ENCODE measurements around the gene TBC1D22B. TPM values are rescaled to one million over a fixed set of nuclear protein-coding genes. Genes with fewer than 3 reads are reported as not detected.

The TBC1D22B gene
- total and polyA plus RNA-seq, 5 donors from 2014 or later = 8.2 to 13.3 (median 9.1) TPM

- no peaks in the 10 kb centered on the region for H3K27me3 ChIP-seq (ENCODE audit: control insufficient read depth, insufficient read depth, low read length)
- no peak for DNase-seq
- Mint-ChIP-seq H3K27ac (peak overlapping the region in 1 of 3 donors; percentile 93), H3K9me3 (no peaks in the 10 kb centered on the region), H3K27me3 (no peaks in the 10 kb centered on the region), H3K4me1 (peaks cover 35 to 77% (median 58%) of the 10 kb centered on the region in 4 donors), H3K4me3 (peak overlapping the region in 2 of 4 donors; percentile 89 to 96), H3K36me3 (no peaks in the 10 kb centered on the region)
- ATAC-seq (ENCODE audit: low read depth in 2 of 2) = no peak
- H3K27ac ChIP-seq (ENCODE audit: insufficient read depth, low read length, poor library complexity, severe bottlenecking) = peak overlapping the region; percentile 86
- H3K4me1 ChIP-seq (ENCODE audit: control insufficient read depth, insufficient read depth, low read length, poor library complexity, severe bottlenecking) = peaks cover 33% of the 10 kb centered on the region
- no peaks in the 10 kb centered on the region for H3K9me3 ChIP-seq (ENCODE audit: control insufficient read depth in 2 of 2, low read length in 2 of 2)
- H3K36me3 ChIP-seq (ENCODE audit: control insufficient read depth, insufficient read depth, low read length) = no peaks in the 10 kb centered on the region
- H3K4me3 ChIP-seq (ENCODE audit: low read depth, low read length) = peak overlapping the region; percentile 89
Measured at GRCh38 chr6:37260444-37260843, 2.9 kb downstream of the TBC1D22B start.

GRCh38 chr6:37261198-37261597, 3.6 kb downstream of the TBC1D22B start:
- Histone ChIP-seq H3K27me3 (ENCODE audit: control insufficient read depth, insufficient read depth, low read length) (no peaks in the 10 kb centered on the region), H3K4me1 (ENCODE audit: control insufficient read depth, insufficient read depth, low read length, poor library complexity, severe bottlenecking) (peaks cover 33% of the 10 kb centered on the region), H3K27ac (ENCODE audit: insufficient read depth, low read length, poor library complexity, severe bottlenecking) (no peak overlapping the region), H3K4me3 (ENCODE audit: low read depth, low read length) (no peak overlapping the region), H3K36me3 (ENCODE audit: control insufficient read depth, insufficient read depth, low read length) (no peaks in the 10 kb centered on the region), H3K9me3 (ENCODE audit: control insufficient read depth in 2 of 2, low read length in 2 of 2) (no peaks in the 10 kb centered on the region)
- H3K36me3 Mint-ChIP-seq = no peaks in the 10 kb centered on the region
- H3K27ac Mint-ChIP-seq = no peak overlapping the region
- no peaks in the 10 kb centered on the region for H3K9me3 Mint-ChIP-seq
- DNase-seq (no peak), ATAC-seq (ENCODE audit: low read depth in 2 of 2) (no peak)
- peak overlapping the region in 1 of 4 donors; percentile 32 for H3K4me3 Mint-ChIP-seq
- H3K4me1 Mint-ChIP-seq = peaks cover 40 to 82% (median 65%) of the 10 kb centered on the region in 4 donors
- H3K27me3 Mint-ChIP-seq = no peaks in the 10 kb centered on the region

GRCh38 chr6:37262446-37263026, 5.0 kb downstream of the TBC1D22B start:
- peak overlapping the region in 1 of 4 donors; percentile 30 for H3K4me3 Mint-ChIP-seq
- H3K27ac Mint-ChIP-seq = peak overlapping the region in 1 of 3 donors; percentile 38
- H3K27me3 Mint-ChIP-seq = no peaks in the 10 kb centered on the region
- H3K4me1 ChIP-seq (ENCODE audit: control insufficient read depth, insufficient read depth, low read length, poor library complexity, severe bottlenecking) = peaks cover 33% of the 10 kb centered on the region
- H3K27me3 ChIP-seq (ENCODE audit: control insufficient read depth, insufficient read depth, low read length) = no peaks in the 10 kb centered on the region
- no peak overlapping the region for H3K4me3 ChIP-seq (ENCODE audit: low read depth, low read length)
- no peaks in the 10 kb centered on the region for H3K9me3 ChIP-seq (ENCODE audit: control insufficient read depth in 2 of 2, low read length in 2 of 2)
- ATAC-seq (ENCODE audit: low read depth in 2 of 2) (no peak), DNase-seq (no peak)
- H3K27ac ChIP-seq (ENCODE audit: insufficient read depth, low read length, poor library complexity, severe bottlenecking) = no peak overlapping the region
- no peaks in the 10 kb centered on the region for H3K36me3 ChIP-seq (ENCODE audit: control insufficient read depth, insufficient read depth, low read length)
- H3K36me3 Mint-ChIP-seq = no peaks in the 10 kb centered on the region
- H3K4me1 Mint-ChIP-seq = peaks cover 40 to 79% (median 59%) of the 10 kb centered on the region in 4 donors
- no peaks in the 10 kb centered on the region for H3K9me3 Mint-ChIP-seq

- peak overlapping the region in 2 of 3 donors; percentile 1 to 68 for H3K27ac Mint-ChIP-seq
Measured at GRCh38 chr6:37265001-37265400, 7.4 kb downstream of the TBC1D22B start.

GRCh38 chr6:37265860-37266259, 8.3 kb downstream of the TBC1D22B start:
- H3K4me3 ChIP-seq (ENCODE audit: low read depth, low read length) = no peak overlapping the region
- no peaks in the 10 kb centered on the region for H3K9me3 Mint-ChIP-seq
- peaks cover 4% of the 10 kb centered on the region for H3K4me1 ChIP-seq (ENCODE audit: control insufficient read depth, insufficient read depth, low read length, poor library complexity, severe bottlenecking)
- peaks cover 15% of the 10 kb centered on the region for H3K36me3 ChIP-seq (ENCODE audit: control insufficient read depth, insufficient read depth, low read length)
- H3K4me3 Mint-ChIP-seq = no peak overlapping the region
- no peak overlapping the region for H3K27ac Mint-ChIP-seq
- no peaks in the 10 kb centered on the region for H3K27me3 Mint-ChIP-seq
- H3K9me3 ChIP-seq (ENCODE audit: control insufficient read depth in 2 of 2, low read length in 2 of 2) = no peaks in the 10 kb centered on the region
- H3K4me1 Mint-ChIP-seq = peaks cover 32 to 57% (median 47%) of the 10 kb centered on the region in 4 donors
- no peak for ATAC-seq (ENCODE audit: low read depth in 2 of 2)
- no peak overlapping the region for H3K27ac ChIP-seq (ENCODE audit: insufficient read depth, low read length, poor library complexity, severe bottlenecking)
- H3K27me3 ChIP-seq (ENCODE audit: control insufficient read depth, insufficient read depth, low read length) = no peaks in the 10 kb centered on the region
- DNase-seq = no peak
- peaks cover 10% of the 10 kb centered on the region for H3K36me3 Mint-ChIP-seq

More at GRCh38 chr6:37265001-37265400, 7.4 kb downstream of the TBC1D22B start:
- H3K4me3 Mint-ChIP-seq = no peak overlapping the region
- no peaks in the 10 kb centered on the region for H3K9me3 Mint-ChIP-seq
- Histone ChIP-seq H3K27me3 (ENCODE audit: control insufficient read depth, insufficient read depth, low read length) (no peaks in the 10 kb centered on the region), H3K4me3 (ENCODE audit: low read depth, low read length) (no peak overlapping the region), H3K9me3 (ENCODE audit: control insufficient read depth in 2 of 2, low read length in 2 of 2) (no peaks in the 10 kb centered on the region), H3K27ac (ENCODE audit: insufficient read depth, low read length, poor library complexity, severe bottlenecking) (no peak overlapping the region), H3K4me1 (ENCODE audit: control insufficient read depth, insufficient read depth, low read length, poor library complexity, severe bottlenecking) (peaks cover 12% of the 10 kb centered on the region), H3K36me3 (ENCODE audit: control insufficient read depth, insufficient read depth, low read length) (peaks cover 9% of the 10 kb centered on the region)
- DNase-seq = no peak
- H3K27me3 Mint-ChIP-seq = no peaks in the 10 kb centered on the region
- ATAC-seq (ENCODE audit: low read depth in 2 of 2) = no peak
- H3K36me3 Mint-ChIP-seq = peaks cover 6% of the 10 kb centered on the region
- peaks cover 32 to 61% (median 50%) of the 10 kb centered on the region in 4 donors for H3K4me1 Mint-ChIP-seq

GRCh38 chr6:37269105-37269504, 11.5 kb downstream of the TBC1D22B start:
- Histone ChIP-seq H3K27me3 (ENCODE audit: control insufficient read depth, insufficient read depth, low read length) (no peaks in the 10 kb centered on the region), H3K4me1 (ENCODE audit: control insufficient read depth, insufficient read depth, low read length, poor library complexity, severe bottlenecking) (peaks cover 6% of the 10 kb centered on the region), H3K4me3 (ENCODE audit: low read depth, low read length) (no peak overlapping the region), H3K36me3 (ENCODE audit: control insufficient read depth, insufficient read depth, low read length) (peaks cover 15% of the 10 kb centered on the region), H3K9me3 (ENCODE audit: control insufficient read depth in 2 of 2, low read length in 2 of 2) (no peaks in the 10 kb centered on the region), H3K27ac (ENCODE audit: insufficient read depth, low read length, poor library complexity, severe bottlenecking) (no peak overlapping the region)
- Mint-ChIP-seq H3K36me3 (peaks cover 15% of the 10 kb centered on the region), H3K27ac (peak overlapping the region in 1 of 3 donors; percentile 15), H3K27me3 (no peaks in the 10 kb centered on the region), H3K4me1 (peaks cover 28 to 51% (median 44%) of the 10 kb centered on the region in 4 donors), H3K9me3 (no peaks in the 10 kb centered on the region), H3K4me3 (no peak overlapping the region)
- no peak for DNase-seq
- ATAC-seq (ENCODE audit: low read depth in 2 of 2) = no peak

- H3K4me3 ChIP-seq (ENCODE audit: low read depth, low read length) = peak overlapping the region; percentile 46
- Mint-ChIP-seq H3K9me3 (no peaks in the 10 kb centered on the region), H3K27ac (peak overlapping the region in 2 of 3 donors; percentile 4 to 68), H3K4me3 (peak overlapping the region; percentile 5 to 75 (median 43)), H3K27me3 (no peaks in the 10 kb centered on the region), H3K36me3 (peaks cover 28% of the 10 kb centered on the region), H3K4me1 (peaks cover 15 to 54% (median 49%) of the 10 kb centered on the region in 4 donors)
- peaks cover 15% of the 10 kb centered on the region for H3K36me3 ChIP-seq (ENCODE audit: control insufficient read depth, insufficient read depth, low read length)
- DNase-seq = peak in 1 of 3 donors; percentile 85
- peak; percentile 45 to 50 for ATAC-seq (ENCODE audit: low read depth in 2 of 2)
- no peaks in the 10 kb centered on the region for H3K9me3 ChIP-seq (ENCODE audit: control insufficient read depth in 2 of 2, low read length in 2 of 2)
- no peaks in the 10 kb centered on the region for H3K27me3 ChIP-seq (ENCODE audit: control insufficient read depth, insufficient read depth, low read length)
- H3K4me1 ChIP-seq (ENCODE audit: control insufficient read depth, insufficient read depth, low read length, poor library complexity, severe bottlenecking) = peaks cover 6% of the 10 kb centered on the region
- no peak overlapping the region for H3K27ac ChIP-seq (ENCODE audit: insufficient read depth, low read length, poor library complexity, severe bottlenecking)
Measured at GRCh38 chr6:37272834-37273566, 15.4 kb downstream of the TBC1D22B start.
